Endothelial cell of umbilical vein (primary cell): ENCODE results near the gene RASA1. TPM values are rescaled to one million over a fixed set of nuclear protein-coding genes. Genes with fewer than 3 reads are reported as not detected.

Source experiments
- BruUV-seq: library from RNA; stranded (reverse); fragments of 400-500 nt; replicated peaks from 2 replicates; lab custom pipeline; 2021; lab: Mats Ljungman, UMichigan
- CTCF ChIA-PET: fragments of 300-600, 350-600 bp; sonication (Branson Sonifier 250); formaldehyde crosslinking; loops from one replicate; lab custom pipeline; 2021; ENCODE audit warnings: antibody characterized with exemption, inconsistent platforms; lab: Charles Lee
- POLR2A ChIA-PET: fragments of 300-600, 350-600 bp; sonication (Branson Sonifier 250); formaldehyde crosslinking; loops from one replicate; lab custom pipeline; 2021; ENCODE audit warnings: antibody characterized with exemption, inconsistent platforms; lab: Charles Lee
- DNase-seq: peaks from one replicate; pipeline ENCODE4 v3.0.0-alpha.2; 2011; ENCODE audit warnings: low read depth, low spot score
- FAIRE-seq: peaks from 2 replicates; lab custom pipeline; 2011; peaks lifted over from hg19 to GRCh38; lab: Jason Lieb, UNC
- H2AFZ ChIP-seq: 2 replicates; pipeline ENCODE4 v1.6.0; 2012; ENCODE audit warnings: low read depth, low read length, control low read depth, inconsistent platforms
- H3K27ac ChIP-seq: 2 replicates; pipeline ENCODE4 v1.5.1; 2011; ENCODE audit warnings: low read depth, mild to moderate bottlenecking, control low read depth, low read length, moderate library complexity; ENCODE audit not compliant: insufficient read depth
- H3K27me3 ChIP-seq, 2 experiments: 2 replicates each; pipeline versions ENCODE4 v1.6.0 to v1.6.1; 2011; ENCODE audit warnings: low read length in 2 of 2, mixed read lengths in 1 of 2; ENCODE audit not compliant: control insufficient read depth in 2 of 2, insufficient read depth in 2 of 2
- H3K36me3 ChIP-seq, 2 experiments: 2 replicates in 1 of 2; 3 replicates in 1 of 2; pipeline ENCODE4 v1.5.1; 2011; ENCODE audit warnings: low read length in 2 of 2, mild to moderate bottlenecking in 1 of 2, moderate library complexity in 1 of 2; ENCODE audit not compliant: control insufficient read depth in 2 of 2, insufficient read depth in 2 of 2; ENCODE audit errors: extremely low read depth in 1 of 2
- H3K4me1 ChIP-seq: 3 replicates; pipeline ENCODE4 v1.5.1; 2011; ENCODE audit warnings: mild to moderate bottlenecking, low read length; ENCODE audit not compliant: control insufficient read depth, insufficient read depth; ENCODE audit errors: extremely low read depth
- H3K4me2 ChIP-seq: 2 replicates; pipeline ENCODE4 v1.6.1; 2011; ENCODE audit warnings: low read length, control low read depth, mixed read lengths; ENCODE audit not compliant: insufficient read depth
- H3K4me3 ChIP-seq, 3 experiments: fragments of 200-600 bp in 1 of 3; sonication (generic), shearing (Covaris generic) in 1 of 3; replicated peaks in 1 of 3; 2 replicates each; pipeline ENCODE4 v1.5.1; 2011 to 2016; ENCODE audit warnings: control low read depth in 3 of 3, low read length in 3 of 3, mild to moderate bottlenecking in 2 of 3, inconsistent platforms in 1 of 3, low read depth in 1 of 3, moderate library complexity in 1 of 3; ENCODE audit not compliant: insufficient read depth in 1 of 3
- H3K79me2 ChIP-seq: 2 replicates; pipeline ENCODE4 v1.6.0; 2012; ENCODE audit warnings: low read length, inconsistent platforms; ENCODE audit not compliant: control insufficient read depth, insufficient read depth
- H3K9ac ChIP-seq: replicated peaks from 2 replicates; pipeline ENCODE3; 2011; ENCODE audit warnings: low read length, control low read depth; ENCODE audit not compliant: insufficient read depth; ENCODE audit errors: extremely low read depth
- H3K9me1 ChIP-seq: replicated peaks from 3 replicates; pipeline ENCODE4 v1.6.0; 2011; ENCODE audit warnings: mild to moderate bottlenecking, low read length; ENCODE audit not compliant: control insufficient read depth, insufficient read depth; ENCODE audit errors: extremely low read depth
- H3K9me3 ChIP-seq: replicated peaks from 2 replicates; pipeline ENCODE4 v1.5.1; 2012; ENCODE audit warnings: low read length, inconsistent platforms; ENCODE audit not compliant: control insufficient read depth, insufficient read depth
- H4K20me1 ChIP-seq: replicated peaks from 2 replicates; pipeline ENCODE3; 2011; ENCODE audit warnings: mild to moderate bottlenecking, low read length; ENCODE audit not compliant: control insufficient read depth, insufficient read depth; ENCODE audit errors: extremely low read depth
- CTCF ChIP-seq, 2 donors: IDR thresholded peaks; 1 replicate in 1 of 2; 2 replicates in 1 of 2; pipeline ENCODE4 v1.5.1; 2011; ENCODE audit warnings: low read length in 2 of 2, mild to moderate bottlenecking in 2 of 2, moderate library complexity in 2 of 2, control low read depth in 1 of 2, inconsistent platforms in 1 of 2, low read depth in 1 of 2; ENCODE audit not compliant: insufficient read depth in 1 of 2; ENCODE audit errors: extremely low read depth in 1 of 2
- EZH2 ChIP-seq: IDR thresholded peaks from 2 replicates; pipeline ENCODE4 v1.6.1; 2012; ENCODE audit warnings: borderline replicate concordance, low read depth, mild to moderate bottlenecking, moderate library complexity, low read length, inconsistent platforms; ENCODE audit not compliant: severe bottlenecking
- FOS ChIP-seq: IDR thresholded peaks from 2 replicates; pipeline ENCODE4 v1.6.1; 2011; ENCODE audit warnings: mild to moderate bottlenecking, low read length, moderate library complexity, borderline replicate concordance; ENCODE audit not compliant: insufficient read depth
- GATA2 ChIP-seq: IDR thresholded peaks from 2 replicates; pipeline ENCODE4 v1.7.0; 2011; ENCODE audit warnings: low read depth, mild to moderate bottlenecking, moderate library complexity, mixed read lengths, low read length; ENCODE audit not compliant: insufficient read length, insufficient read depth
- JUN ChIP-seq: IDR thresholded peaks from 2 replicates; pipeline ENCODE4 v1.6.1; 2011; ENCODE audit warnings: borderline replicate concordance, low read depth; ENCODE audit not compliant: insufficient read length, insufficient read depth
- MAX ChIP-seq: IDR thresholded peaks from 2 replicates; pipeline ENCODE4 v1.6.1; 2011; ENCODE audit not compliant: insufficient read depth, insufficient read length
- MYC ChIP-seq: IDR thresholded peaks from one replicate; pipeline ENCODE4 v1.6.1; 2011; ENCODE audit warnings: mild to moderate bottlenecking, low read depth, low read length
- POLR2A ChIP-seq: IDR thresholded peaks from 2 replicates; pipeline ENCODE4 v1.6.1; 2012; ENCODE audit warnings: low read depth, mild to moderate bottlenecking, control low read depth, low read length
- POLR2AphosphoS5 ChIP-seq: IDR thresholded peaks from 2 replicates; pipeline ENCODE4 v1.6.1; 2012; ENCODE audit warnings: low read depth, mild to moderate bottlenecking, control low read depth, low read length, moderate library complexity; ENCODE audit not compliant: insufficient read depth
- dilution Hi-C: fragments of 300-500 bp; cut with MboI; formaldehyde crosslinking; loops from one replicate; pipeline ENCODE4 v1.15.0; 2019; ENCODE audit warnings: low sequenced_read_pairs; ENCODE audit not compliant: extremely low pct_ligation_motif_present
- intact Hi-C: fragments of 100-400 bp; cut with micrococcal nuclease; formaldehyde crosslinking; loops from one replicate; pipeline ENCODE4 v1.10.0; 2022
- polyA plus RNA-seq, 4 experiments: library from polyadenylated mRNA; depleted of rRNA in 3 of 4; stranded (reverse) in 3 of 4; unstranded in 1 of 4; fragments of >200 nt; gene quantifications; 2 replicates each; pipeline versions ENCODE4 v1.2.1 to v1.2.3, GENCODE V29; 2011 to 2012; ENCODE audit warnings: missing spikeins in 1 of 4
- total RNA-seq: library from RNA; stranded (reverse); gene quantifications from 2 replicates; pipeline ENCODE4 v1.2.3, GENCODE V29; 2021

RASA1 gene
- total and polyA plus RNA-seq, 2 donors (not counting 3 experiments of a cell fraction or from before 2014, with no cell fraction given): 23.1 to 42.0 TPM

- Histone ChIP-seq H2AFZ (no peak overlapping the region), H3K4me1 (no peaks in the 10 kb centered on the region), H3K79me2 (no peaks in the 10 kb centered on the region), H3K27me3 (no peaks in the 10 kb centered on the region), H3K4me3 (no peak overlapping the region), H3K9me3 (no peaks in the 10 kb centered on the region), H3K27ac (no peak overlapping the region), H3K36me3 (peaks cover 0 to 6% of the 10 kb centered on the region in 2 experiments), H3K4me2 (no peak overlapping the region), H3K9ac (no peak overlapping the region), H3K9me1 (no peaks in the 10 kb centered on the region), H4K20me1 (no peaks in the 10 kb centered on the region)
- CTCF ChIA-PET: interaction anchor here (2.7 kb wide), 1 partner anchor 278 kb away, joined by 14 read pairs; no protein-coding TSS in a partner anchor
- intact Hi-C loops: no loop called here
- dilution Hi-C loops: no loop called here
- no TSS peak for BruUV-seq
- DNase-seq (no peak), FAIRE-seq (no peak)
- POLR2A ChIA-PET: no interaction called here
- no peak for TF ChIP-seq EZH2
- no peak for TF ChIP-seq JUN
- no peak for TF ChIP-seq POLR2AphosphoS5
- no peak for TF ChIP-seq CTCF (IDR thresholded peaks at IDR 0.05; ENCODE audit: extremely low read depth in 1 of 2, insufficient read depth in 1 of 2, low read depth in 1 of 2, low read length in 2 of 2)
- no peak for TF ChIP-seq MYC
- no peak for TF ChIP-seq FOS
- no peak for TF ChIP-seq GATA2
- no peak for TF ChIP-seq POLR2A
- TF ChIP-seq MAX: no peak
Observed at GRCh38 chr5:87347841-87348240, 80.2 kb downstream of the RASA1 start.
